HCT116 (cell line): ENCODE results near the gene GRIK2. TPM values are rescaled to one million over a fixed set of nuclear protein-coding genes. Genes with fewer than 3 reads are reported as not detected.

Experiments
- ATAC-seq: fragments of 200-7000 bp; cut with Tn5 transposase; 2 replicates; pipeline ENCODE4 v1.9.1; 2020; ENCODE audit warnings: mild to moderate bottlenecking, moderate library complexity
- BruUV-seq: library from RNA; stranded (reverse); fragments of 400-500 nt; replicated peaks from 2 replicates; lab custom pipeline; 2021; lab: Mats Ljungman, UMichigan
- CTCF ChIA-PET: fragments of 300-600 bp; sonication (Branson Sonifier 250); formaldehyde crosslinking; loops from one replicate; lab custom pipeline; 2021; ENCODE audit warnings: antibody characterized with exemption; lab: Charles Lee
- POLR2A ChIA-PET: fragments of 300-600, 350-600 bp; sonication (Branson Sonifier 250); formaldehyde crosslinking; loops from one replicate; lab custom pipeline; 2021; ENCODE audit warnings: antibody characterized with exemption; lab: Charles Lee
- RAD21 ChIA-PET, 2 experiments: fragments of 300-600 bp; sonication (Branson Sonifier 250); formaldehyde crosslinking; loops; one replicate each; lab custom pipeline; 2023; ENCODE audit warnings: low total read pairs in 2 of 2; ENCODE audit not compliant: uncharacterized antibody in 2 of 2, unreplicated experiment in 2 of 2, low non-redundant PET in 1 of 2; lab: Charles Lee
- DNase-seq: peaks from one replicate; pipeline ENCODE4 v3.0.0-alpha.2; 2010; ENCODE audit warnings: low read depth, low spot score
- H2AFZ ChIP-seq: fragments of 200-600 bp; shearing (Covaris generic), sonication (generic); 2 replicates; pipeline ENCODE4 v1.6.1; 2017; ENCODE audit warnings: low read depth, mixed run types, mixed read lengths, antibody characterized with exemption, low read length; ENCODE audit not compliant: poor library complexity, severe bottlenecking
- H3K27ac ChIP-seq: 2 replicates; pipeline ENCODE4 v1.5.1; 2012; ENCODE audit warnings: low read depth, low read length
- H3K27me3 ChIP-seq: fragments of 200-600 bp; sonication (generic); 2 replicates; pipeline ENCODE4 v1.6.1; 2016; ENCODE audit warnings: mixed run types, low read length, mixed read lengths; ENCODE audit not compliant: insufficient read depth
- H3K36me3 ChIP-seq, 2 experiments: fragments of 200-500 bp in 1 of 2; fragments of 200-600 bp in 1 of 2; sonication (Bioruptor generic) in 1 of 2; sonication (generic) in 1 of 2; 2 replicates each; pipeline versions ENCODE4 v1.5.1 to v1.6.1; 2014 to 2016; ENCODE audit warnings: low read length in 2 of 2, inconsistent platforms in 1 of 2, mixed read lengths in 1 of 2, mixed run types in 1 of 2; ENCODE audit not compliant: insufficient read depth in 2 of 2, control insufficient read depth in 1 of 2
- H3K4me1 ChIP-seq, 2 experiments: fragments of 200-600 bp in 1 of 2; sonication (generic) in 1 of 2; 2 replicates each; pipeline versions ENCODE4 v1.5.1 to v1.6.1; 2012 to 2017; ENCODE audit warnings: low read length in 2 of 2, inconsistent platforms in 1 of 2, mild to moderate bottlenecking in 1 of 2, mixed read lengths in 1 of 2, mixed run types in 1 of 2, moderate library complexity in 1 of 2; ENCODE audit not compliant: insufficient read depth in 2 of 2, control insufficient read depth in 1 of 2
- H3K4me2 ChIP-seq: fragments of 200-600 bp; sonication (generic); 2 replicates; pipeline ENCODE4 v1.6.1; 2017; ENCODE audit warnings: mixed run types, low read length, mixed read lengths
- H3K4me3 ChIP-seq, 2 experiments: fragments of 200-600 bp in 1 of 2; sonication (generic) in 1 of 2; replicated peaks in 1 of 2; 2 replicates each; pipeline ENCODE4 v1.5.1; 2011 to 2016; ENCODE audit warnings: low read length in 2 of 2, control low read depth in 1 of 2, low read depth in 1 of 2, mild to moderate bottlenecking in 1 of 2, mixed read lengths in 1 of 2, mixed run types in 1 of 2
- H3K79me2 ChIP-seq: fragments of 200-600 bp; sonication (generic); 2 replicates; pipeline ENCODE4 v1.6.1; 2017; ENCODE audit warnings: mild to moderate bottlenecking, mixed run types, low read length, moderate library complexity, mixed read lengths; ENCODE audit not compliant: insufficient read depth
- H3K9ac ChIP-seq: fragments of 200-600 bp; sonication (generic); 2 replicates; pipeline ENCODE4 v1.6.1; 2016; ENCODE audit warnings: low read length, mixed read lengths
- H3K9me2 ChIP-seq: fragments of 200-600 bp; sonication (generic), shearing (Covaris generic); 2 replicates; pipeline ENCODE4 v1.6.1; 2017; ENCODE audit warnings: mixed run types, mild to moderate bottlenecking, moderate library complexity; ENCODE audit not compliant: insufficient read depth
- H3K9me3 ChIP-seq, 2 experiments: fragments of 200-500 bp in 1 of 2; fragments of 200-600 bp in 1 of 2; sonication (Bioruptor generic) in 1 of 2; sonication (generic) in 1 of 2; 2 replicates each; pipeline ENCODE4 v1.6.1; 2014 to 2017; ENCODE audit warnings: low read length in 2 of 2, mixed read lengths in 2 of 2, inconsistent platforms in 1 of 2, low read depth in 1 of 2, mild to moderate bottlenecking in 1 of 2, mixed run types in 1 of 2, moderate library complexity in 1 of 2; ENCODE audit not compliant: control insufficient read depth in 1 of 2, insufficient read depth in 1 of 2
- H4K20me1 ChIP-seq: fragments of 200-600 bp; sonication (generic), shearing (Covaris generic); 2 replicates; pipeline ENCODE4 v1.6.1; 2017; ENCODE audit warnings: mixed run types, mild to moderate bottlenecking, moderate library complexity; ENCODE audit not compliant: insufficient read depth
- ELF1 ChIP-seq: IDR thresholded peaks from 2 replicates; pipeline ENCODE4 v1.6.1; 2012; ENCODE audit warnings: low read depth, borderline replicate concordance
- JUND ChIP-seq: IDR thresholded peaks from 2 replicates; pipeline ENCODE4 v1.6.1; 2012
- POLR2AphosphoS5 ChIP-seq: IDR thresholded peaks from 2 replicates; pipeline ENCODE4 v1.6.1; 2011; ENCODE audit warnings: mild to moderate bottlenecking, low read depth, low read length, moderate library complexity
- RAD21 ChIP-seq: IDR thresholded peaks from 2 replicates; pipeline ENCODE4 v1.6.1; 2012; ENCODE audit warnings: low read depth, mild to moderate bottlenecking
- SP1 ChIP-seq: IDR thresholded peaks from 2 replicates; pipeline ENCODE4 v1.6.1; 2012; ENCODE audit warnings: low read depth
- TCF7L2 ChIP-seq: IDR thresholded peaks from 2 replicates; pipeline ENCODE4 v1.7.0; 2011; ENCODE audit warnings: borderline replicate concordance, inconsistent platforms; ENCODE audit not compliant: insufficient read depth, insufficient read length; ENCODE audit errors: extremely low read depth
- YY1 ChIP-seq: IDR thresholded peaks from 2 replicates; pipeline ENCODE4 v1.6.1; 2011; ENCODE audit warnings: low read length, low read depth, moderate library complexity, mild to moderate bottlenecking; ENCODE audit not compliant: insufficient replicate concordance; ENCODE audit errors: extremely low read depth
- intact Hi-C: fragments of 100-400 bp; cut with micrococcal nuclease; formaldehyde crosslinking; loops from 2 replicates; pipeline ENCODE4 v1.10.0; 2022
- total RNA-seq: library from RNA; stranded (reverse); gene quantifications from one replicate; pipeline ENCODE4 v1.2.1, GENCODE V29; 2021; ENCODE audit not compliant: unreplicated experiment
- TF ChIP-seq, protein P1 (sequence below), 3 experiments: fragments of 200-600 bp in 1 of 3; sonication (generic) in 1 of 3; IDR thresholded peaks in 2 of 3; conservative IDR thresholded peaks in 1 of 3; 2 replicates each; pipeline ENCODE4 v1.5.1; 2012 to 2017; ENCODE audit warnings: low read depth in 2 of 3, low read length in 2 of 3, antibody characterized with exemption in 1 of 3, borderline replicate concordance in 1 of 3, control low read depth in 1 of 3, mild to moderate bottlenecking in 1 of 3, mixed read lengths in 1 of 3, mixed run types in 1 of 3, moderate library complexity in 1 of 3; ENCODE audit not compliant: insufficient read depth in 1 of 3
- TF ChIP-seq, protein P2 (sequence below): IDR thresholded peaks from 2 replicates; pipeline ENCODE4 v1.6.1; 2011; ENCODE audit warnings: mild to moderate bottlenecking, low read length, moderate library complexity; ENCODE audit not compliant: insufficient replicate concordance; ENCODE audit errors: extremely low read depth
- TF ChIP-seq, protein P3 (sequence below): IDR thresholded peaks from 2 replicates; pipeline ENCODE4 v1.6.1; 2012

The GRIK2 gene
- total RNA-seq, 1 experiment from 2014 or later: 0.64 TPM

DNA sequence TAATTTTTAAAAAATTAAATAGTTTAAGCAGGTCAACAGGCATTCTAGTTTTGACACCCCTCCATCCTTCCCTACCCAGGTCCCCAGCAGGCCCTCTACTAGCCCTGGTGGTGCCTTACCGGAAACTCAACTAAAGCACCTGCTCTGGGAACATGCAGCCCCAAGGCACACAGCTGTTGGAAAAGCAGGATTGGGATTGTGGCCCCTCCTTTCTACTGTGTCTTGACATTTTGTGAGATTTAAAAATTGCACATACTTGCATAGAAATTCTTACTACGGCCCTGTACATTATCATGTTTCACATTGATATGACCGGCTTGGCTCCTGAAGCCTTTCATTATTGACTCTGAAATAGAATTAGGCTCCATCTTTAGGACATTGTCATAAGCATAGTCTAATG is 423.2 kb downstream of the GRIK2 start:
- ChIA-PET POLR2A (no interaction called here), CTCF (no interaction called here), RAD21 (no interaction called here)
- DNase-seq (no peak), ATAC-seq (no peak)
- no peaks in the 10 kb centered on the region for H4K20me1 ChIP-seq
- TF ChIP-seq ELF1 (no peak), POLR2AphosphoS5 (no peak), YY1 (no peak), JUND (no peak), SP1 (no peak), RAD21 (no peak), TCF7L2 (no peak)
- TF ChIP-seq, protein P1, sequence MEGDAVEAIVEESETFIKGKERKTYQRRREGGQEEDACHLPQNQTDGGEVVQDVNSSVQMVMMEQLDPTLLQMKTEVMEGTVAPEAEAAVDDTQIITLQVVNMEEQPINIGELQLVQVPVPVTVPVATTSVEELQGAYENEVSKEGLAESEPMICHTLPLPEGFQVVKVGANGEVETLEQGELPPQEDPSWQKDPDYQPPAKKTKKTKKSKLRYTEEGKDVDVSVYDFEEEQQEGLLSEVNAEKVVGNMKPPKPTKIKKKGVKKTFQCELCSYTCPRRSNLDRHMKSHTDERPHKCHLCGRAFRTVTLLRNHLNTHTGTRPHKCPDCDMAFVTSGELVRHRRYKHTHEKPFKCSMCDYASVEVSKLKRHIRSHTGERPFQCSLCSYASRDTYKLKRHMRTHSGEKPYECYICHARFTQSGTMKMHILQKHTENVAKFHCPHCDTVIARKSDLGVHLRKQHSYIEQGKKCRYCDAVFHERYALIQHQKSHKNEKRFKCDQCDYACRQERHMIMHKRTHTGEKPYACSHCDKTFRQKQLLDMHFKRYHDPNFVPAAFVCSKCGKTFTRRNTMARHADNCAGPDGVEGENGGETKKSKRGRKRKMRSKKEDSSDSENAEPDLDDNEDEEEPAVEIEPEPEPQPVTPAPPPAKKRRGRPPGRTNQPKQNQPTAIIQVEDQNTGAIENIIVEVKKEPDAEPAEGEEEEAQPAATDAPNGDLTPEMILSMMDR (IDR thresholded peaks at IDR 0.05 in 2 of 3, conservative IDR thresholded peaks at IDR 0.05 in 1 of 3; ENCODE audit: borderline replicate concordance in 1 of 3, insufficient read depth in 1 of 3, low read depth in 2 of 3, low read length in 2 of 3): no peak
- TF ChIP-seq, protein P2, sequence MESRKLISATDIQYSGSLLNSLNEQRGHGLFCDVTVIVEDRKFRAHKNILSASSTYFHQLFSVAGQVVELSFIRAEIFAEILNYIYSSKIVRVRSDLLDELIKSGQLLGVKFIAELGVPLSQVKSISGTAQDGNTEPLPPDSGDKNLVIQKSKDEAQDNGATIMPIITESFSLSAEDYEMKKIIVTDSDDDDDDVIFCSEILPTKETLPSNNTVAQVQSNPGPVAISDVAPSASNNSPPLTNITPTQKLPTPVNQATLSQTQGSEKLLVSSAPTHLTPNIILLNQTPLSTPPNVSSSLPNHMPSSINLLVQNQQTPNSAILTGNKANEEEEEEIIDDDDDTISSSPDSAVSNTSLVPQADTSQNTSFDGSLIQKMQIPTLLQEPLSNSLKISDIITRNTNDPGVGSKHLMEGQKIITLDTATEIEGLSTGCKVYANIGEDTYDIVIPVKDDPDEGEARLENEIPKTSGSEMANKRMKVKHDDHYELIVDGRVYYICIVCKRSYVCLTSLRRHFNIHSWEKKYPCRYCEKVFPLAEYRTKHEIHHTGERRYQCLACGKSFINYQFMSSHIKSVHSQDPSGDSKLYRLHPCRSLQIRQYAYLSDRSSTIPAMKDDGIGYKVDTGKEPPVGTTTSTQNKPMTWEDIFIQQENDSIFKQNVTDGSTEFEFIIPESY: no peak
- TF ChIP-seq, protein P3, sequence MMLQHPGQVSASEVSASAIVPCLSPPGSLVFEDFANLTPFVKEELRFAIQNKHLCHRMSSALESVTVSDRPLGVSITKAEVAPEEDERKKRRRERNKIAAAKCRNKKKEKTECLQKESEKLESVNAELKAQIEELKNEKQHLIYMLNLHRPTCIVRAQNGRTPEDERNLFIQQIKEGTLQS: no peak
- no peak overlapping the region for H3K4me2 ChIP-seq
- H3K4me3 ChIP-seq: no peak overlapping the region
- no peak overlapping the region for H3K27ac ChIP-seq
- H2AFZ ChIP-seq: no peak overlapping the region
- no peaks in the 10 kb centered on the region for H3K27me3 ChIP-seq
- H3K4me1 ChIP-seq: no peaks in the 10 kb centered on the region
- intact Hi-C loops: no loop called here
- no peak overlapping the region for H3K9ac ChIP-seq
- no TSS peak for BruUV-seq
- no peaks in the 10 kb centered on the region for H3K79me2 ChIP-seq
- no peaks in the 10 kb centered on the region for H3K36me3 ChIP-seq
- H3K9me2 ChIP-seq: no peaks in the 10 kb centered on the region
- H3K9me3 ChIP-seq: no peaks in the 10 kb centered on the region
